K562 (cell line): ENCODE data around the gene SLC16A13. TPM values are rescaled to one million over a fixed set of nuclear protein-coding genes. Genes with fewer than 3 reads are reported as not detected.
A peak's percentile ranks its signal among the peaks of the same experiment; 100 is the strongest.

ENCODE experiments used
- ATAC-seq: fragments of 200-7000 bp; cut with Tn5 transposase; 3 replicates; pipeline ENCODE4 v1.9.1; 2020; ENCODE audit warnings: moderate library complexity
- BruUV-seq: library from RNA; stranded (reverse); fragments of 400-500 nt; replicated peaks from 2 replicates; lab custom pipeline; 2021; lab: Mats Ljungman, UMichigan
- CTCF ChIA-PET: fragments of 300-600 bp; formaldehyde crosslinking; extraction: SDS; loops from one replicate; lab custom pipeline; 2021; ENCODE audit warnings: low intra/inter-chr PET ratio; lab: Yijun Ruan, JAX
- POLR2A ChIA-PET: fragments of 300-600, 350-650 bp; sonication (Branson Sonifier 250); formaldehyde crosslinking; extraction: SDS; loops from one replicate; lab custom pipeline; 2021; ENCODE audit warnings: antibody characterized with exemption, inconsistent platforms; lab: Yijun Ruan, JAX
- DNase-seq, 4 experiments: peaks; one replicate each; pipeline versions ENCODE4 v3.0.0 to v3.0.0-alpha.2; 2011 to 2018; ENCODE audit warnings: low spot score in 3 of 4, mixed read lengths in 3 of 4; ENCODE audit errors: extremely low read depth in 1 of 4
- FAIRE-seq: peaks from 2 replicates; lab custom pipeline; 2011; peaks lifted over from hg19 to GRCh38; lab: Jason Lieb, UNC
- H2AFZ ChIP-seq: 2 replicates; pipeline ENCODE4 v1.6.0; 2011; ENCODE audit warnings: low read depth, low read length, control low read depth, inconsistent platforms
- H3K27ac ChIP-seq: fragments of 200-600 bp; 3 replicates; pipeline ENCODE4 v1.8.0; 2011; ENCODE audit warnings: low read depth, mild to moderate bottlenecking, control low read depth, inconsistent platforms, low read length, moderate library complexity, mixed read lengths; ENCODE audit errors: extremely low read depth
- H3K27me3 ChIP-seq, 2 experiments: fragments of 300-600 bp in 1 of 2; 2 replicates in 1 of 2; 3 replicates in 1 of 2; pipeline versions ENCODE4 v1.6.0 to v1.8.0; 2011; ENCODE audit warnings: inconsistent platforms in 2 of 2, low read length in 2 of 2, mild to moderate bottlenecking in 1 of 2, mixed read lengths in 1 of 2, moderate library complexity in 1 of 2; ENCODE audit not compliant: control insufficient read depth in 2 of 2, insufficient read depth in 2 of 2
- H3K36me3 ChIP-seq: fragments of 300-600 bp; 3 replicates; pipeline ENCODE4 v1.8.0; 2011; ENCODE audit warnings: mild to moderate bottlenecking, low read length, inconsistent platforms; ENCODE audit not compliant: control insufficient read depth, insufficient read depth
- H3K4me1 ChIP-seq, 2 experiments: fragments of 200-600 bp in 1 of 2; replicated peaks in 1 of 2; 2 replicates in 1 of 2; 3 replicates in 1 of 2; pipeline versions ENCODE4 v1.5.1 to v1.8.0; 2011; ENCODE audit warnings: inconsistent platforms in 2 of 2, low read length in 2 of 2, mild to moderate bottlenecking in 1 of 2, mixed read lengths in 1 of 2, moderate library complexity in 1 of 2; ENCODE audit not compliant: control insufficient read depth in 2 of 2, insufficient read depth in 2 of 2
- H3K4me2 ChIP-seq: 2 replicates; pipeline ENCODE4 v1.6.1; 2011; ENCODE audit warnings: low read length, control low read depth, inconsistent platforms, mixed read lengths; ENCODE audit not compliant: insufficient read depth
- H3K4me3 ChIP-seq: fragments of 200-600 bp; sonication (generic), shearing (Covaris generic); 2 replicates; pipeline ENCODE4 v1.5.1; 2016; ENCODE audit warnings: control low read depth, inconsistent platforms
- H3K79me2 ChIP-seq: fragments of 200-600 bp; 3 replicates; pipeline ENCODE4 v1.8.0; 2011; ENCODE audit warnings: low read length, inconsistent platforms; ENCODE audit not compliant: control insufficient read depth, insufficient read depth
- H3K9ac ChIP-seq, 2 experiments: 2 replicates each; pipeline versions ENCODE4 v1.6.0 to v1.6.1; 2011; ENCODE audit warnings: low read depth in 2 of 2, low read length in 2 of 2, control low read depth in 1 of 2, inconsistent platforms in 1 of 2, mild to moderate bottlenecking in 1 of 2, mixed read lengths in 1 of 2; ENCODE audit not compliant: insufficient read depth in 1 of 2
- H3K9me1 ChIP-seq: one replicate; pipeline ENCODE4 v1.6.0; 2011; ENCODE audit warnings: inconsistent platforms, mild to moderate bottlenecking, low read length, moderate library complexity; ENCODE audit not compliant: control insufficient read depth, insufficient read depth
- H3K9me3 ChIP-seq: replicated peaks from 2 replicates; pipeline ENCODE4 v1.5.1; 2011; ENCODE audit warnings: low read depth, low read length, inconsistent platforms; ENCODE audit not compliant: control insufficient read depth, insufficient read depth
- H4K20me1 ChIP-seq: replicated peaks from 2 replicates; pipeline ENCODE4 v1.6.1; 2011; ENCODE audit warnings: low read length, inconsistent platforms, mixed read lengths; ENCODE audit not compliant: control insufficient read depth, insufficient read depth
- ETV6 ChIP-seq, 3 experiments: fragments of 150-350 bp in 1 of 3; sonication (generic) in 1 of 3; formaldehyde crosslinking in 1 of 3; IDR thresholded peaks; 2 replicates each; pipeline versions ENCODE4 v1.6.1 to v1.8.0; 2014 to 2022; ENCODE audit warnings: borderline replicate concordance in 2 of 3, low read depth in 2 of 3, antibody characterized with exemption in 1 of 3, low read length in 1 of 3, mild to moderate bottlenecking in 1 of 3, missing genetic modification reagents in 1 of 3
- FOXP1 ChIP-seq: sonication (generic); formaldehyde crosslinking; IDR thresholded peaks from 2 replicates; pipeline ENCODE4 v1.8.0; 2022; ENCODE audit warnings: mild to moderate bottlenecking, missing genetic modification reagents
- MED1 ChIP-seq: sonication (generic); formaldehyde crosslinking; IDR thresholded peaks from 2 replicates; pipeline ENCODE4 v1.8.1; 2023; ENCODE audit warnings: missing genetic modification reagents, borderline replicate concordance
- SRSF7 ChIP-seq: fragments of 200-400 bp; formaldehyde crosslinking; optimal IDR thresholded peaks from 2 replicates; pipeline ENCODE3; 2017; ENCODE audit warnings: mild to moderate bottlenecking, low read depth, low read length
- SUPT5H ChIP-seq: fragments of 450-650 bp; IDR thresholded peaks from 2 replicates; pipeline ENCODE4 v1.6.1; 2016
- ZNF354B ChIP-seq: fragments of 250-450 bp; sonication (Bioruptor Pico); IDR thresholded peaks from 2 replicates; pipeline ENCODE4 v1.4.0; 2020
- ZNF436 ChIP-seq: fragments of 250-450, 450-650 bp; sonication (Bioruptor Pico); formaldehyde crosslinking; IDR thresholded peaks from 2 replicates; pipeline ENCODE4 v1.7.0; 2020; ENCODE audit warnings: mild to moderate bottlenecking
- ZSCAN32 ChIP-seq: fragments of 450-650 bp; formaldehyde crosslinking; IDR thresholded peaks from 2 replicates; pipeline ENCODE4 v1.4.0; 2020; ENCODE audit warnings: mild to moderate bottlenecking, moderate library complexity
- WGBS: fragments of 100-300 bp; shearing (Covaris generic); methylation state at CpG from one replicate; pipeline ENCODE4 v1.1.6; 2016; ENCODE audit warnings: low coverage, mixed read lengths; ENCODE audit not compliant: insufficient coverage; ENCODE audit errors: missing lambda C conversion rate; 5-methylcytosine and 5-hydroxymethylcytosine counted together
- in situ Hi-C: fragments of 300-500 bp; cut with MboI; formaldehyde crosslinking; loops from 4 replicates; pipeline ENCODE4 v1.15.0; 2018; ENCODE audit warnings: inconsistent platforms, mixed read lengths
- intact Hi-C: fragments of 100-400 bp; cut with micrococcal nuclease; formaldehyde crosslinking; loops from 2 replicates; pipeline ENCODE4 v1.14.2; 2022
- polyA plus RNA-seq, 8 experiments: library from polyadenylated mRNA; depleted of rRNA in 4 of 8; stranded (reverse) in 5 of 8; unstranded in 3 of 8; fragments of >200 nt; fragmentation: Nextera tagmentation in 2 of 8; fragmentation: Illumina TruSeq in 1 of 8; extraction: Ambion mirVana in 2 of 8; extraction: Trizol in 1 of 8; gene quantifications; 2 replicates each; pipeline versions ENCODE4 v1.2.1 to v1.2.3, GENCODE V29; 2011 to 2014; ENCODE audit warnings: inconsistent platforms in 1 of 8, missing spikeins in 1 of 8
- total RNA-seq, 7 experiments: library from RNA; depleted of rRNA in 6 of 7; stranded (reverse); fragments of >200 nt in 6 of 7; fragmentation: Illumina TruSeq in 2 of 7; extraction: Trizol in 2 of 7; gene quantifications; 2 replicates each; pipeline versions ENCODE4 v1.2.1 to v1.2.3, GENCODE V29; 2011 to 2021; ENCODE audit warnings: low replicate concordance in 1 of 7
- TF ChIP-seq, protein P1 (sequence below): fragments of 200-800 bp; sonication (Bioruptor generic); IDR thresholded peaks from 2 replicates; pipeline ENCODE4 v1.6.1; 2017; ENCODE audit warnings: missing genetic modification characterization, missing compliant biosample characterization
- TF ChIP-seq, protein P2 (sequence below): sonication (generic); formaldehyde crosslinking; IDR thresholded peaks from 2 replicates; pipeline ENCODE4 v1.8.1; 2023; ENCODE audit warnings: mild to moderate bottlenecking, missing genetic modification reagents

Gene SLC16A13
- total and polyA plus RNA-seq, 9 of the 15 experiments (the other 6 are each of a cell fraction or from before 2014, with no cell fraction given), result 0.04 to 5.6 (median 0.87) TPM

DNA sequence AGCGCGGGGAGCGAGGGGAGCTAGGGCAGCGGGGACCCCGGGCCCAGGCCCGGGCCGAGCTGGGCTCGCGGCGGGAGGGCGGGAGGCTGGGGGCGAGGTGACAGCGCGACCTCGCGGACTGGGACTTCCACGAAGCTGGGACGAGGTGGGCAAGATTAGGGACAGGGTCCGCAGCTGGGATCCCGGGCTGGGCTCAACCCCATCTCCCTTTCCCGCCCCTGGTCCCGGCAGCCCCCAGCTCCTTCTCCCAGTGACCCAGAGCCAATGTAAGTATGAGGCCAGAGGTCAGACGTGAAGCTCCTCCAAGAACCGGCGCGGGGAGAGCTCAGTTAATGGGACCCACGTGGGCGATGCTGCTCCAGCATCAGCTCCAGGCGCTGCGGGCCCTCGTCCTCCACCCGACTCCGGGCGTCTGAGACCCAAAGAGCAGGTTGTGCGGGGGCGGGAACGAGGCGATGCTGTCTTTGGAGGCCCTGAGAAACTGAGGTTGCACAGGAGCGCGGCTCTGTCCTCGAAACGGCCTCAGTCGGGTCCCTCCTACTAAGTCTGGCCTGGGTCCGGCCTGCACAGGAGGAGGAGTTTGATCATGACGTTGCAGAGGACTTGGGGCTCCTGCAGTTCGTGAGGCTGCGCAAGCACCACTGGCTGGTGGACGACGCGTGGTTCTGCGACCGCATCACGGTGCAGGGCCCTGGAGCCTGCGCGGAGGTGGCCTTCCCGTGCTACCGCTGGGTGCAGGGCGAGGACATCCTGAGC lies 39.4 kb upstream of the SLC16A13 start:
- Histone ChIP-seq H3K27ac (no peak overlapping the region), H3K9me3 (no peaks in the 10 kb centered on the region), H3K9me1 (no peaks in the 10 kb centered on the region), H3K4me3 (no peak overlapping the region), H3K27me3 (no peaks in the 10 kb centered on the region), H3K36me3 (peaks cover 41% of the 10 kb centered on the region), H3K9ac (peak overlapping the region in 1 of 2 experiments; percentile 17; a peak in 1 of 4 replicates), H3K79me2 (peaks cover 4% of the 10 kb centered on the region; the same call in 2 of the 3 replicates), H3K4me2 (no peak overlapping the region), H4K20me1 (no peaks in the 10 kb centered on the region), H2AFZ (no peak overlapping the region), H3K4me1 (peaks cover 41 to 44% of the 10 kb centered on the region in 2 experiments)
- intact Hi-C loops, result no loop called here
- DNase-seq (no peak), ATAC-seq (no peak), FAIRE-seq (no peak)
- BruUV-seq, result no TSS peak
- ChIA-PET POLR2A (interaction anchor here (0.9 to 1.1 kb wide), 2 partner anchors 11 to 16 kb away, joined by 3 to 4 read pairs; no protein-coding TSS in a partner anchor), CTCF (no interaction called here)
- TF ChIP-seq, protein P1, sequence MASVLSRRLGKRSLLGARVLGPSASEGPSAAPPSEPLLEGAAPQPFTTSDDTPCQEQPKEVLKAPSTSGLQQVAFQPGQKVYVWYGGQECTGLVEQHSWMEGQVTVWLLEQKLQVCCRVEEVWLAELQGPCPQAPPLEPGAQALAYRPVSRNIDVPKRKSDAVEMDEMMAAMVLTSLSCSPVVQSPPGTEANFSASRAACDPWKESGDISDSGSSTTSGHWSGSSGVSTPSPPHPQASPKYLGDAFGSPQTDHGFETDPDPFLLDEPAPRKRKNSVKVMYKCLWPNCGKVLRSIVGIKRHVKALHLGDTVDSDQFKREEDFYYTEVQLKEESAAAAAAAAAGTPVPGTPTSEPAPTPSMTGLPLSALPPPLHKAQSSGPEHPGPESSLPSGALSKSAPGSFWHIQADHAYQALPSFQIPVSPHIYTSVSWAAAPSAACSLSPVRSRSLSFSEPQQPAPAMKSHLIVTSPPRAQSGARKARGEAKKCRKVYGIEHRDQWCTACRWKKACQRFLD (CRISPR knock-in tag), result no peak
- TF ChIP-seq MED1 (CRISPR knock-in tag) (no peak), ZSCAN32 (no peak), SRSF7 (no peak), ZNF354B (CRISPR knock-in tag) (no peak), ETV6 (IDR thresholded peaks at IDR 0.05; ENCODE audit: borderline replicate concordance in 1 of 2, low read depth in 2 of 2, low read length in 1 of 2) (no peak), ETV6 (CRISPR knock-in tag; IDR thresholded peaks at IDR 0.05; ENCODE audit: borderline replicate concordance) (no peak), FOXP1 (no peak), ZNF436 (CRISPR knock-in tag) (no peak), SUPT5H (no peak)
- TF ChIP-seq, protein P2, sequence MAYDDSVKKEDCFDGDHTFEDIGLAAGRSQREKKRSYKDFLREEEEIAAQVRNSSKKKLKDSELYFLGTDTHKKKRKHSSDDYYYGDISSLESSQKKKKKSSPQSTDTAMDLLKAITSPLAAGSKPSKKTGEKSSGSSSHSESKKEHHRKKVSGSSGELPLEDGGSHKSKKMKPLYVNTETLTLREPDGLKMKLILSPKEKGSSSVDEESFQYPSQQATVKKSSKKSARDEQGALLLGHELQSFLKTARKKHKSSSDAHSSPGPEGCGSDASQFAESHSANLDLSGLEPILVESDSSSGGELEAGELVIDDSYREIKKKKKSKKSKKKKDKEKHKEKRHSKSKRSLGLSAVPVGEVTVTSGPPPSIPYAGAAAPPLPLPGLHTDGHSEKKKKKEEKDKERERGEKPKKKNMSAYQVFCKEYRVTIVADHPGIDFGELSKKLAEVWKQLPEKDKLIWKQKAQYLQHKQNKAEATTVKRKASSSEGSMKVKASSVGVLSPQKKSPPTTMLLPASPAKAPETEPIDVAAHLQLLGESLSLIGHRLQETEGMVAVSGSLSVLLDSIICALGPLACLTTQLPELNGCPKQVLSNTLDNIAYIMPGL (CRISPR knock-in tag), result no peak
- in situ Hi-C loops, result no loop called here
- WGBS, result 96% methylated on average over 21 of the region's 58 CpGs
